IMR-90 (cell line): ENCODE results near the gene FSTL1. TPM values are rescaled to one million over a fixed set of nuclear protein-coding genes. Genes with fewer than 3 reads are reported as not detected.

ENCODE experiments used
- ATAC-seq: fragments of 200-7000 bp; cut with Tn5 transposase; 2 replicates; pipeline ENCODE4 v1.9.1; 2020; ENCODE audit warnings: low read depth, mild to moderate bottlenecking, moderate library complexity
- BruUV-seq: library from RNA; stranded (reverse); fragments of 400-500 nt; replicated peaks from 2 replicates; lab custom pipeline; 2021; lab: Mats Ljungman, UMichigan
- CTCF ChIA-PET: fragments of 300-600 bp; formaldehyde crosslinking; extraction: SDS; loops from one replicate; lab custom pipeline; 2021; ENCODE audit warnings: antibody characterized with exemption; lab: Yijun Ruan, JAX
- POLR2A ChIA-PET: fragments of 300-600 bp; sonication (Branson Sonifier 250); formaldehyde crosslinking; loops from one replicate; lab custom pipeline; 2022; ENCODE audit warnings: antibody characterized with exemption; ENCODE audit not compliant: unreplicated experiment; lab: Charles Lee
- DNase-seq: peaks from one replicate; pipeline ENCODE4 v3.0.0; 2013
- H2AFZ ChIP-seq: replicated peaks from 2 replicates; pipeline ENCODE3; 2013; ENCODE audit warnings: low read length, mild to moderate bottlenecking; ENCODE audit not compliant: poor library complexity
- H2AK5ac ChIP-seq: 2 replicates; pipeline ENCODE4 v1.6.1; 2013; ENCODE audit warnings: low read depth, low read length, inconsistent platforms
- H2AK9ac ChIP-seq: replicated peaks from 2 replicates; pipeline ENCODE3; 2013; ENCODE audit warnings: mild to moderate bottlenecking, low read depth, low read length, moderate library complexity; ENCODE audit not compliant: poor library complexity
- H2BK120ac ChIP-seq: 2 replicates; pipeline ENCODE4 v1.6.1; 2013; ENCODE audit warnings: low read depth, low read length, inconsistent platforms
- H2BK15ac ChIP-seq: 3 replicates; pipeline ENCODE4 v1.6.1; 2013; ENCODE audit warnings: low read depth, low read length, inconsistent platforms
- H2BK20ac ChIP-seq: 2 replicates; pipeline ENCODE4 v1.6.1; 2013; ENCODE audit warnings: low read depth, mild to moderate bottlenecking, inconsistent platforms, low read length, moderate library complexity
- H2BK5ac ChIP-seq: 2 replicates; pipeline ENCODE4 v1.6.1; 2013; ENCODE audit warnings: mild to moderate bottlenecking, low read depth, low read length, inconsistent platforms; ENCODE audit not compliant: poor library complexity, severe bottlenecking
- H3K14ac ChIP-seq: replicated peaks from 2 replicates; pipeline ENCODE4 v1.6.1; 2013; ENCODE audit warnings: low read depth, low read length, inconsistent platforms
- H3K18ac ChIP-seq: 2 replicates; pipeline ENCODE4 v1.6.1; 2013; ENCODE audit warnings: low read depth, low read length, control low read depth
- H3K23ac ChIP-seq: 2 replicates; pipeline ENCODE4 v1.6.1; 2013; ENCODE audit warnings: low read depth, low read length, inconsistent platforms
- H3K27ac ChIP-seq: 2 replicates; pipeline ENCODE4 v1.5.1; 2013; ENCODE audit warnings: mild to moderate bottlenecking, control low read depth, low read length; ENCODE audit not compliant: insufficient read depth
- H3K27me3 ChIP-seq: 2 replicates; pipeline ENCODE4 v1.6.1; 2013; ENCODE audit warnings: low read length; ENCODE audit not compliant: control insufficient read depth, insufficient read depth
- H3K36me3 ChIP-seq: 2 replicates; pipeline ENCODE4 v1.6.1; 2013; ENCODE audit warnings: low read length, mixed read lengths; ENCODE audit not compliant: control insufficient read depth, insufficient read depth
- H3K4ac ChIP-seq: 2 replicates; pipeline ENCODE4 v1.6.1; 2013; ENCODE audit warnings: low read depth, low read length, inconsistent platforms
- H3K4me1 ChIP-seq: 2 replicates; pipeline ENCODE4 v1.6.1; 2013; ENCODE audit warnings: low read length, mixed read lengths; ENCODE audit not compliant: control insufficient read depth, insufficient read depth
- H3K4me2 ChIP-seq: 2 replicates; pipeline ENCODE4 v1.6.1; 2013; ENCODE audit warnings: low read depth, mild to moderate bottlenecking, control low read depth, low read length, moderate library complexity
- H3K4me3 ChIP-seq: 2 replicates; pipeline ENCODE4 v1.5.1; 2013; ENCODE audit warnings: low read depth, mild to moderate bottlenecking, control low read depth, low read length, moderate library complexity; ENCODE audit not compliant: insufficient read depth
- H3K56ac ChIP-seq: 2 replicates; pipeline ENCODE4 v1.6.1; 2013; ENCODE audit warnings: low read length, inconsistent platforms; ENCODE audit not compliant: insufficient read depth; ENCODE audit errors: extremely low read depth
- H3K79me1 ChIP-seq, 2 experiments: 2 replicates each; pipeline ENCODE4 v1.6.1; 2013; ENCODE audit warnings: low read length in 2 of 2, inconsistent platforms in 1 of 2, low read depth in 1 of 2
- H3K9ac ChIP-seq: 2 replicates; pipeline ENCODE4 v1.6.1; 2013; ENCODE audit warnings: low read depth, low read length, control low read depth
- H3K9me1 ChIP-seq: 2 replicates; pipeline ENCODE4 v1.6.1; 2013; ENCODE audit warnings: low read length, inconsistent platforms; ENCODE audit not compliant: insufficient read depth
- H3K9me3 ChIP-seq: 2 replicates; pipeline ENCODE4 v1.6.1; 2013; ENCODE audit warnings: low read length; ENCODE audit not compliant: control insufficient read depth, insufficient read depth
- H4K20me1 ChIP-seq: 2 replicates; pipeline ENCODE4 v1.6.1; 2013; ENCODE audit warnings: low read length, inconsistent platforms; ENCODE audit not compliant: insufficient read depth
- H4K5ac ChIP-seq: 2 replicates; pipeline ENCODE4 v1.6.1; 2013; ENCODE audit warnings: mild to moderate bottlenecking, low read depth, low read length, control low read depth
- H4K8ac ChIP-seq, 2 experiments: 2 replicates each; pipeline ENCODE4 v1.6.1; 2013; ENCODE audit warnings: low read depth in 2 of 2, low read length in 2 of 2, control low read depth in 1 of 2, inconsistent platforms in 1 of 2
- H4K91ac ChIP-seq: 2 replicates; pipeline ENCODE4 v1.6.1; 2013; ENCODE audit warnings: low read depth, low read length, inconsistent platforms; ENCODE audit not compliant: insufficient read depth
- WGBS, 2 experiments: methylation state at CpG; one replicate each; pipeline versions ENCODE4 v1.1.5 to v1.1.7; 2013; ENCODE audit warnings: missing lambda C conversion rate in 2 of 2; ENCODE audit not compliant: insufficient read length in 1 of 2; ENCODE audit errors: extremely low coverage in 2 of 2; 5-methylcytosine and 5-hydroxymethylcytosine counted together
- dilution Hi-C: fragments of 300-500 bp; cut with HindIII; formaldehyde crosslinking; loops from one replicate; pipeline ENCODE4 v1.14.3; 2018; ENCODE audit warnings: low sequenced_read_pairs; ENCODE audit not compliant: unreplicated experiment
- in situ Hi-C: fragments of 300-500 bp; cut with MboI; formaldehyde crosslinking; loops from 3 replicates; pipeline ENCODE4 v1.14.3; 2019; ENCODE audit warnings: low sequenced_read_pairs, inconsistent platforms, mixed read lengths
- intact Hi-C: fragments of 100-400 bp; cut with micrococcal nuclease; formaldehyde crosslinking; loops from 2 replicates; pipeline ENCODE4 v1.10.0; 2022
- polyA plus RNA-seq, 3 experiments: library from polyadenylated mRNA; depleted of rRNA; stranded (reverse); fragments of >200 nt; gene quantifications; 2 replicates each; pipeline ENCODE4 v1.2.3, GENCODE V29; 2012; ENCODE audit warnings: low replicate concordance in 1 of 3
- total RNA-seq: library from RNA; depleted of rRNA; stranded (reverse); fragments of >200 nt; gene quantifications from 2 replicates; pipeline ENCODE4 v1.2.3, GENCODE V29; 2012
- TF ChIP-seq, protein P1 (sequence below): conservative IDR thresholded peaks from 2 replicates; pipeline ENCODE4 v1.5.1; 2012; ENCODE audit warnings: mild to moderate bottlenecking, low read depth, low read length, improper control_type of control experiment

The FSTL1 gene
- total and polyA plus RNA-seq, 2 of the 4 experiments (the other 2 are of a cell fraction), result 864 to 1,642 TPM

DNA sequence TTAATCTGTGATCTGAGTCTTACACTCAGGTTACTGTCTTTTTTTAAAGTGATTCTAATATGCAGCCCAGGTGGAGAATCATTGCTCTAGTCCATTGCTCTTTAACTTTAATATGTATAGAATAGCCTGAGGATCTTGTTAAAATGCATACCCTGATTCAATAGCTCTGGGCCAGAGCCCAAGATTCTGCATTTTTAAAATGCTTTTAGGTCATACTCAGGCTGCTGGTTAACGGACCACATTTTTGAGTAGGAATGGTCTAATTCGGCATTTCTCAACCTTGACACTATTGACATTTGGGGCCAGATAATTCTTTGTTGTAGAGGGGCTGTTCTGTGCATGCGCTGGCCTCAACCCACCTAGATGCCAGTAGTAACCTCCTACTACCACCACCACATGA is 20.9 kb upstream of the FSTL1 start:
- peaks cover 9% of the 10 kb centered on the region for H3K9me1 ChIP-seq
- DNase-seq (peak; percentile 68), ATAC-seq (peak; percentile 78)
- H3K14ac ChIP-seq, result peak overlapping the region; percentile 41; the same call in 1 of the 2 replicates
- H2BK15ac ChIP-seq, result peak overlapping the region; percentile 57; the same call in 2 of the 3 replicates
- no peaks in the 10 kb centered on the region for H4K20me1 ChIP-seq
- peak overlapping the region; percentile 66 for H3K23ac ChIP-seq
- no peaks in the 10 kb centered on the region for H3K36me3 ChIP-seq
- peaks cover 27% of the 10 kb centered on the region for H3K4me1 ChIP-seq
- H4K91ac ChIP-seq, result peak overlapping the region; percentile 89
- dilution Hi-C loops (no loop called here), in situ Hi-C loops (no loop called here), intact Hi-C loops (loop anchor here (2.0 kb wide), 1 partner anchor 21 kb away; the partner anchor contains the start of gene FSTL1)
- peak overlapping the region; percentile 96 for H2BK20ac ChIP-seq
- H3K4me2 ChIP-seq, result peak overlapping the region; percentile 70; the same call in 1 of the 2 replicates
- H4K5ac ChIP-seq, result peak overlapping the region; percentile 77; the same call in 1 of the 2 replicates
- peak overlapping the region; percentile 93 for H3K4ac ChIP-seq
- peaks cover 5% of the 10 kb centered on the region for H3K9me3 ChIP-seq
- peak overlapping the region; percentile 82; the same call in 1 of the 2 replicates for H3K56ac ChIP-seq
- peak overlapping the region; percentile 15 for H2AFZ ChIP-seq
- peak overlapping the region; percentile 93 for H2BK120ac ChIP-seq
- peak overlapping the region; percentile 59 for H2AK5ac ChIP-seq
- TF ChIP-seq, protein P1, sequence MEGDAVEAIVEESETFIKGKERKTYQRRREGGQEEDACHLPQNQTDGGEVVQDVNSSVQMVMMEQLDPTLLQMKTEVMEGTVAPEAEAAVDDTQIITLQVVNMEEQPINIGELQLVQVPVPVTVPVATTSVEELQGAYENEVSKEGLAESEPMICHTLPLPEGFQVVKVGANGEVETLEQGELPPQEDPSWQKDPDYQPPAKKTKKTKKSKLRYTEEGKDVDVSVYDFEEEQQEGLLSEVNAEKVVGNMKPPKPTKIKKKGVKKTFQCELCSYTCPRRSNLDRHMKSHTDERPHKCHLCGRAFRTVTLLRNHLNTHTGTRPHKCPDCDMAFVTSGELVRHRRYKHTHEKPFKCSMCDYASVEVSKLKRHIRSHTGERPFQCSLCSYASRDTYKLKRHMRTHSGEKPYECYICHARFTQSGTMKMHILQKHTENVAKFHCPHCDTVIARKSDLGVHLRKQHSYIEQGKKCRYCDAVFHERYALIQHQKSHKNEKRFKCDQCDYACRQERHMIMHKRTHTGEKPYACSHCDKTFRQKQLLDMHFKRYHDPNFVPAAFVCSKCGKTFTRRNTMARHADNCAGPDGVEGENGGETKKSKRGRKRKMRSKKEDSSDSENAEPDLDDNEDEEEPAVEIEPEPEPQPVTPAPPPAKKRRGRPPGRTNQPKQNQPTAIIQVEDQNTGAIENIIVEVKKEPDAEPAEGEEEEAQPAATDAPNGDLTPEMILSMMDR, result no peak
- no CpG with 5 or more reads among the region's 3 CpGs for WGBS, 2 experiments
- no TSS peak for BruUV-seq
- H3K18ac ChIP-seq, result peak overlapping the region; percentile 71
- CTCF ChIA-PET, result interaction anchor here (1.6 kb wide), 1 partner anchor 10 kb away, joined by 5 read pairs; no protein-coding TSS in a partner anchor
- no peak overlapping the region for H3K9ac ChIP-seq
- peak overlapping the region; percentile 72 for H3K27ac ChIP-seq
- peak overlapping the region; percentile 78 to 80; a peak in 3 of 4 replicates for H4K8ac ChIP-seq
- H3K4me3 ChIP-seq, result no peak overlapping the region
- POLR2A ChIA-PET, result no interaction called here
- H3K79me1 ChIP-seq, result peaks cover 0 to 10% of the 10 kb centered on the region in 2 experiments; a peak in 2 of 4 replicates
- no peaks in the 10 kb centered on the region for H3K27me3 ChIP-seq
- H2BK5ac ChIP-seq, result peak overlapping the region; percentile 84
- H2AK9ac ChIP-seq, result no peak overlapping the region
